H1 (cell line): ENCODE data around the gene PLCL2.

Experiments
- ATF3 ChIP-seq: IDR thresholded peaks from 2 replicates; pipeline ENCODE4 v1.6.1; 2011; ENCODE audit warnings: low read depth, mild to moderate bottlenecking, low read length; ENCODE audit not compliant: insufficient read depth
- EZH2 ChIP-seq: fragments of 200-600 bp; sonication (generic); IDR thresholded peaks from 2 replicates; pipeline ENCODE4 v1.7.1; 2012; ENCODE audit warnings: low read depth, mild to moderate bottlenecking, moderate library complexity, low read length, inconsistent platforms; ENCODE audit not compliant: severe bottlenecking
- GABPA ChIP-seq: IDR thresholded peaks from 2 replicates; pipeline ENCODE4 v1.6.1; 2011; ENCODE audit warnings: mild to moderate bottlenecking, low read length, moderate library complexity, borderline replicate concordance; ENCODE audit not compliant: insufficient read depth
- HDAC2 ChIP-seq, 2 experiments: fragments of 300-600 bp in 1 of 2; sonication (generic) in 1 of 2; IDR thresholded peaks; 2 replicates each; pipeline ENCODE4 v1.6.1; 2011 to 2012; ENCODE audit warnings: low read depth in 2 of 2, low read length in 2 of 2, mild to moderate bottlenecking in 2 of 2, moderate library complexity in 2 of 2, borderline replicate concordance in 1 of 2, inconsistent platforms in 1 of 2
- POLR2AphosphoS5 ChIP-seq: IDR thresholded peaks from 2 replicates; pipeline ENCODE4 v1.6.1; 2011; ENCODE audit warnings: low read depth, low read length
- TF ChIP-seq, protein P1 (sequence below), 3 experiments: IDR thresholded peaks; 1 replicate in 2 of 3; 2 replicates in 1 of 3; pipeline versions ENCODE4 v1.5.1 to v1.6.1; 2011; ENCODE audit warnings: low read length in 3 of 3, mild to moderate bottlenecking in 3 of 3, inconsistent platforms in 2 of 3, low read depth in 1 of 3, moderate library complexity in 1 of 3; ENCODE audit not compliant: insufficient read depth in 1 of 3; ENCODE audit errors: control extremely low read depth in 1 of 3
- TF ChIP-seq, protein P2 (sequence below): IDR thresholded peaks from 2 replicates; pipeline ENCODE4 v1.6.1; 2012; ENCODE audit warnings: low read length, inconsistent platforms
- TF ChIP-seq, protein P3 (sequence below): IDR thresholded peaks from 2 replicates; pipeline ENCODE4 v1.6.1; 2011; ENCODE audit warnings: low read length, improper control_type of control experiment

DNA sequence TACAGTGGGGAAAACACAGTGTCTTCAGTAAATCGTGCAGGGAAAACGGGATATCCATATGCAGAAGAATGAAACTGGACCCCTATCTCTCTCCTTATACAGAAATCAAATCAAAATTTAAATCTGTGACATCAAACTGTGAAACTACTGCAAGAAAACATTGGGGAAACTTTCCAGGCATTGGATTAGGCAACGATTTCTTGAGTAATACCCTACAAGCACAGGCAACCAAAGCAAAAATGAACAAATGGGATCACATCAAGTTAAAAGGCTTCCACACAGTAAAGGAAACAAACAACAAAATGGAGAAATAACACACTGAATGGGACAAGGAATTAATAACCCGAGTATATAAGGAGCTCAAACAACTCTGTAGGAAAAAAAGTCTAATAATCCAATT, 165.3 kb downstream of the PLCL2 start:
- no peak for TF ChIP-seq ATF3
- TF ChIP-seq, protein P1, sequence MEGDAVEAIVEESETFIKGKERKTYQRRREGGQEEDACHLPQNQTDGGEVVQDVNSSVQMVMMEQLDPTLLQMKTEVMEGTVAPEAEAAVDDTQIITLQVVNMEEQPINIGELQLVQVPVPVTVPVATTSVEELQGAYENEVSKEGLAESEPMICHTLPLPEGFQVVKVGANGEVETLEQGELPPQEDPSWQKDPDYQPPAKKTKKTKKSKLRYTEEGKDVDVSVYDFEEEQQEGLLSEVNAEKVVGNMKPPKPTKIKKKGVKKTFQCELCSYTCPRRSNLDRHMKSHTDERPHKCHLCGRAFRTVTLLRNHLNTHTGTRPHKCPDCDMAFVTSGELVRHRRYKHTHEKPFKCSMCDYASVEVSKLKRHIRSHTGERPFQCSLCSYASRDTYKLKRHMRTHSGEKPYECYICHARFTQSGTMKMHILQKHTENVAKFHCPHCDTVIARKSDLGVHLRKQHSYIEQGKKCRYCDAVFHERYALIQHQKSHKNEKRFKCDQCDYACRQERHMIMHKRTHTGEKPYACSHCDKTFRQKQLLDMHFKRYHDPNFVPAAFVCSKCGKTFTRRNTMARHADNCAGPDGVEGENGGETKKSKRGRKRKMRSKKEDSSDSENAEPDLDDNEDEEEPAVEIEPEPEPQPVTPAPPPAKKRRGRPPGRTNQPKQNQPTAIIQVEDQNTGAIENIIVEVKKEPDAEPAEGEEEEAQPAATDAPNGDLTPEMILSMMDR (IDR thresholded peaks at IDR 0.05; ENCODE audit: control extremely low read depth in 1 of 3, insufficient read depth in 1 of 3, low read depth in 1 of 3, low read length in 3 of 3): no peak
- TF ChIP-seq POLR2AphosphoS5: no peak
- no peak for TF ChIP-seq EZH2
- TF ChIP-seq, protein P2, sequence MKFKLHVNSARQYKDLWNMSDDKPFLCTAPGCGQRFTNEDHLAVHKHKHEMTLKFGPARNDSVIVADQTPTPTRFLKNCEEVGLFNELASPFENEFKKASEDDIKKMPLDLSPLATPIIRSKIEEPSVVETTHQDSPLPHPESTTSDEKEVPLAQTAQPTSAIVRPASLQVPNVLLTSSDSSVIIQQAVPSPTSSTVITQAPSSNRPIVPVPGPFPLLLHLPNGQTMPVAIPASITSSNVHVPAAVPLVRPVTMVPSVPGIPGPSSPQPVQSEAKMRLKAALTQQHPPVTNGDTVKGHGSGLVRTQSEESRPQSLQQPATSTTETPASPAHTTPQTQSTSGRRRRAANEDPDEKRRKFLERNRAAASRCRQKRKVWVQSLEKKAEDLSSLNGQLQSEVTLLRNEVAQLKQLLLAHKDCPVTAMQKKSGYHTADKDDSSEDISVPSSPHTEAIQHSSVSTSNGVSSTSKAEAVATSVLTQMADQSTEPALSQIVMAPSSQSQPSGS: no peak
- no peak for TF ChIP-seq HDAC2 (IDR thresholded peaks at IDR 0.05; ENCODE audit: borderline replicate concordance in 1 of 2, low read depth in 2 of 2, low read length in 2 of 2)
- no peak for TF ChIP-seq GABPA
- TF ChIP-seq, protein P3, sequence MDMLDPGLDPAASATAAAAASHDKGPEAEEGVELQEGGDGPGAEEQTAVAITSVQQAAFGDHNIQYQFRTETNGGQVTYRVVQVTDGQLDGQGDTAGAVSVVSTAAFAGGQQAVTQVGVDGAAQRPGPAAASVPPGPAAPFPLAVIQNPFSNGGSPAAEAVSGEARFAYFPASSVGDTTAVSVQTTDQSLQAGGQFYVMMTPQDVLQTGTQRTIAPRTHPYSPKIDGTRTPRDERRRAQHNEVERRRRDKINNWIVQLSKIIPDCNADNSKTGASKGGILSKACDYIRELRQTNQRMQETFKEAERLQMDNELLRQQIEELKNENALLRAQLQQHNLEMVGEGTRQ: no peak
